Astrocyte of the cerebellum (primary cell): ENCODE measurements around the gene PDE4C.

ENCODE experiments used
- DNase-seq: peaks from one replicate; pipeline ENCODE4 v3.0.0-alpha.2; 2011; ENCODE audit warnings: low read depth
- H3K4me3 ChIP-seq: 2 replicates; pipeline ENCODE4 v1.5.1; 2011; ENCODE audit warnings: mild to moderate bottlenecking, low read depth, low read length, moderate library complexity
- CTCF ChIP-seq: IDR thresholded peaks from 2 replicates; pipeline ENCODE4 v1.5.1; 2012; ENCODE audit warnings: low read length, low read depth, moderate library complexity, mild to moderate bottlenecking; ENCODE audit errors: missing control alignments
- in situ Hi-C: cut with HindIII; loops from 2 replicates; pipeline ENCODE4 v1.10.0; 2017; ENCODE audit warnings: low sequenced_read_pairs

The PDE4C gene

GRCh38 chr19:18225702-18226468, at the start of gene PDE4C:
Gene PDE4C (minus strand): TSS chr19:18226438. CDS start chr19:18226415, 23 bp downstream.
- DNase-seq = no peak
- in situ Hi-C loops = no loop called here
- no peak within 1 kb of the TSS for H3K4me3 ChIP-seq
- TF ChIP-seq CTCF = no peak

- DNase-seq = peak; percentile 80
- no peak for TF ChIP-seq CTCF
- H3K4me3 ChIP-seq = peak overlapping the region; percentile 4
- in situ Hi-C loops = no loop called here
These were observed 48.6 kb upstream of the PDE4C start for GRCh38 chr19:18274781-18275356.

- in situ Hi-C loops = no loop called here
- H3K4me3 ChIP-seq = peak within 1 kb of the TSS; percentile 4
- no peak for TF ChIP-seq CTCF
- DNase-seq = no peak
These were observed 48.1 kb upstream of the PDE4C start, which contains the start of gene IQCN for GRCh38 chr19:18274219-18274780. Gene IQCN (minus strand): TSS chr19:18274452. CDS start chr19:18269478, 4,974 bp downstream.

GRCh38 chr19:18273561-18274218, 47.5 kb upstream of the PDE4C start:
- TF ChIP-seq CTCF = no peak
- no peak overlapping the region for H3K4me3 ChIP-seq
- no peak for DNase-seq
- in situ Hi-C loops = no loop called here

GRCh38 chr19:18271433-18271841, 45.2 kb upstream of the PDE4C start:
- in situ Hi-C loops = no loop called here
- no peak for DNase-seq
- no peak overlapping the region for H3K4me3 ChIP-seq
- no peak for TF ChIP-seq CTCF

- TF ChIP-seq CTCF = no peak
These were observed 44.1 kb upstream of the PDE4C start for GRCh38 chr19:18270326-18270725.

More at GRCh38 chr19:18270326-18270725, 44.1 kb upstream of the PDE4C start:
- in situ Hi-C loops = no loop called here
- no peak for DNase-seq
- no peak overlapping the region for H3K4me3 ChIP-seq
